T-helper 1 cell (primary cell): ENCODE data around the gene H3-3A.
"Not testable (repeated sequence)": the region's sequence is repeated elsewhere in the genome, so short reads cannot be mapped to it uniquely, and the experiment has no call there.

Source experiments
- DNase-seq, 5 donors: peaks; one replicate each; pipeline ENCODE4 v3.0.0-alpha.2; 2012 to 2020

Gene H3-3A

DNA sequence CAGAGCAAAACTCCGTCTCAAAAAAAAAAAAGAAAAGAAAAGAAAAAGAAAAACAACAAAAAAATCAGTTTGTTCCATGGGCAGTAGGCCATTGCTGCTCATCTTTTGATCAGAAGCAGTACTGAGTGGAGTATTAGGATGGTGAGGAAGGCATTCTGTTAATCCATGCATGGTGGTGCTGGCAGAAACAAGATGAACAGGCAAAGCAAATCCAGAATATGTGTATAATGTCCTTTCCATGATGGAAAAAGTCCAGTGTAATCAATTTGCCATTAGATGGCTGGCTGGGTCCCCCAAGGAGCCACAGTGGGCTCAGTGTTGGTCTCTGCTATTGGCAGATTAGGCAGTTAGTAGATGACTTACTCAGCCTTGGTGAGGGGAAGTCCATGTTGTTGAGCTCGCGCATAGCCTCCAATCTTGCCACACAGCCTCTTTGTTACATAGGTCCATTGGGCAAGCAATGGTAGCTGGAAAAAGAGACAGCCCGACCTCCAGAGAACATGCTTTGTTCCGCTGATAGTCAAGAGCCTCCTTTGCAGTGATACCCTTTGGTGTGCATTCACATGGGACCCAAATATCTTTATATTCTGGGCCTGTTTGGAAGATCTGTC lies 23.3 kb downstream of the H3-3A start:
- no peak for DNase-seq

DNA sequence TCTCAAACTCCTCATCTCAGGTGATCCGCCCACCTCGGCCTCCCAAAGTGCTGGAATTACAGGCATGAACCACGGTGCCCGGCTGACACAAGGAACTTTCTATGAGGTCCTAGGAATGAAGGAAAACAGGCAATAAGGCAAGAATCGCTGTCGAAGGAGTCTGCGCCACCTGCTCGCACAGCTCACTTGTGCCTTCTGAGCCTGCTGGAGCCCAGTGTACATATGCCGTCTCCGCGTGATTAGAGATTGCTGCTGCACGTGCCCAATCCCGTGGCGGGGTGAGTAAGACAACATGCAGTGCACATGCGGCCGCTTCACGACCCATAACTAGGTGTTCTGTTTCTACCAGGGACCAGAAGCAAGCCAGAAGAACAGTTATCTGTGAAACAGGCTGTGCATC lies 24.3 kb downstream of the H3-3A start:
- no peak for DNase-seq

DNA sequence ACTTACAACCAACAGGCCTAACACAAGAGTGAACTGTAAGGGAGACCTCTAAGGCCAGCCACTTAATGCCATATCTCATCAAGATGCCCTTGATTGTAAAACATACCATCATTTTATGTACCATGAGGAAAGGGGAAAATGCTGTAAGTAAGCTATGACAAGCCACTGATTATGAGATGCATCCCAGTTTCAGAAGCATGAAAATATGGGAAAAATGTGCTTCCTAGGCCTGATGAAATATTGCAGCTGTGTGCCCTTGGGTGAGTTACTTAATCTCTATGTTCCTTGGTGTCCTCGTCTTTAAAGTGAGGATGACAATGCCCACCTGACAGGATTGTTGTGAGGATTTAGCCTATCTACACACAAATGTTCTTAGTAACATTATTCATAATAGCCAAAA lies 28.9 kb downstream of the H3-3A start:
- no peak for DNase-seq

DNA sequence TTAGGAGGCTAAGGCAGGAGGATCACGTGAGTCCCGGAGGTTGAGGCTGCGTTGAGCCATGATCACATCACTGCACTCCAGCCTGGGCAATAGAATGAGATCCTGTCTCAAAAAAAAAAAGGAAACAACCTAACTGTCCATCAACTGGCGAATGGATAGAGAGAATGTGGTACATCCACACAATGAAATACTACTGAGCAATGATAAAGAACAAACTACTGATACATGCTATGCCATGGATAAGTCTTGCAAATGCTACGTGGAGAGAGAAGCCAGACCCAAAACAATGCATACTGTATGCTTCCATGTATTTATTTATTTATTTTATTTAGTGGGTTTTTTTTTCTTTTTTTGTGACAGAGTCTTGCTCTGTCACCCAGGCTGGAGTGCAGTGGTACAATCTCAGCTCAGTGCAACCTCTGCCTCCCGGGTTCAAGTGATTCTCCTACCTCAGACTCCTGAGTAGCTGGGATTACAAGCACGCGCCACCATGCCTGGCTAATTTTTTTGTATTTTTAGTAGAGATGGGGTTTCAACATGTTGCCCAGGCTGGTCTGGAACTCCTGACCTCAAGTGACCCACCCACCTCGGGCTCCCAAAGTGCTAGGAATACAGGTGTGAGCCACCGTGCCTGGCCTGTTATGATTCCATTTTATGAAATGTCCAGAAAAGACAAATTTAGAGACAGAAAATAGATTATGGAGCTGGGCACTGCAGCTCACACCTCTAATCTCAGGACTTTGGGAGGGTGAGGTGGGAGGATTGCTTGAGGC lies 29.7 kb downstream of the H3-3A start:
- not testable (repeated sequence) for DNase-seq

DNA sequence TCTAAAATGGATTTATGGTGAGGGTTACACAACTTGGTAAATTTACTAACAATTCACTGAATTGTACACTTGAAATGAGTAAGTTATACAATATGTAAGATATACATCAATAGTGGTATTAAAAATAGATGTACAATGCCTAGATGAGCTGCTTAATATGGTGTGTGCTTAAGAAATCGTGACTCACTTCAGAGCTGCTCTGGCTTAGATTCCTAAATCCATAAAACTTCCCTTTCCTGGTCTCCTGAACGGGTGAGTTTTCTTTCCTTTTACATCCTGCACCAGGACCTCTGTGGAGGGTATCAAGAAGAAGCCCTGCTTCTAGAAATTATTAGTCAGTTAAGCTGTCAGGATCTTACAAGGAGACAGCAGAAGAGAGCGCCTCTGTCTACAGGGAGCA lies 30.4 kb downstream of the H3-3A start:
- DNase-seq: no peak

DNA sequence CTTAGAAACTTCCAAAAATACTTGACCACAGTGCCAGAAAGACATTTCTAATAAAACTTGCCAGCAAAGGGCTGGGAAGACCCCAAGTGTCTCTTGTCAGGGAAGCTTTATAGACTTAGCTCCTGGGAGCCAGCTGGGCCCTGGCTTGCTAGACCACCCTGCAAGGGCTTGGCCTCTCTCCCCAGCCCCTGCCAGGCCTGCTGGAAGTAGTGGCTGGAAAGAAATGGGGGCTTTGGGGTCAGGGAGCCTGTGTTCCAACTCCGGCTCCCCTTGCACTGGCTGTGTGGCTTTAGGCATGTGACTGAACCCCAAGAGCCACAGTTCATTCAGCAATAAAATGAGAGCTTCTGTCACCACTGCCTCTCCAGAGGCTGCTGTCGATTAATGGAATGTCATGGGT lies 31.1 kb downstream of the H3-3A start:
- DNase-seq: no peak

DNA sequence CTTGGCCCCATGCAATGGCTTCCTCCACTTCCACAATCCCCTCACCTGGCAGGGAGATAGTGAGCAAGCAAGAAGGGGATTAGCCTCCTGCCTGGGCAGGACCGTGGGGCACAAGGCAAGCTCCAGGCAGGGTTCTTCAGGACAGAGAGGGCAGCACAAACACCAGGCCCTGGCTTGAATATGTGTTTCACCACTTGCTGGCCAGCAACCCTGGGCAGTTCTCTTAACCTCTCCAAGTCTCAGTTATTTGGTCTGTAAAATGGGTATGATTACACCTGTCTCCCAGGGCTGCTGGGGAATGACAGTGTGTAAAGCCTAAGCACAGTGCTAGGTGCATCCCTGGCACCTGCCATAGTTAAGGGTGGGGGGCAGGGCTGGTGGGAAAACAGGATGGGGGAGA lies 31.9 kb downstream of the H3-3A start:
- no peak for DNase-seq

DNA sequence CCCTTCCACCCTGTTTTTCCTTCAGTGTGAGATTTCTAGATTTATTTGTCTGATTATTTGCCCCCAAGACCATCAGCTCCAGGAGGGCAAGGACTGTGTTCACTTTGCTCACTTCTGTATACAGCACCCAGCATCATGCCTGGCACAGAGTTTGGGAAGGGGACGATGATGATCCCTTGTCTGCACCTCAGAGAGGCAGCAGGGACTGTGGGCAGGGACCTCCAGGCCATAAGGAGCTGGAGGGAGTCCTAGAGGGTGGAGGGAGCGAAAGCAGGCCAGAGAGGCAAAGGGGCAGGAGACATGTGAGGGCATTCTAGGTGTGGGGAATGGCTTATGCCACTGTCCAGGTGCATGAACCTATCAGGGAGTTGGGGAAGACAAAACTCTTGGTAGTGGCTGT lies 32.8 kb downstream of the H3-3A start:
- no peak for DNase-seq

DNA sequence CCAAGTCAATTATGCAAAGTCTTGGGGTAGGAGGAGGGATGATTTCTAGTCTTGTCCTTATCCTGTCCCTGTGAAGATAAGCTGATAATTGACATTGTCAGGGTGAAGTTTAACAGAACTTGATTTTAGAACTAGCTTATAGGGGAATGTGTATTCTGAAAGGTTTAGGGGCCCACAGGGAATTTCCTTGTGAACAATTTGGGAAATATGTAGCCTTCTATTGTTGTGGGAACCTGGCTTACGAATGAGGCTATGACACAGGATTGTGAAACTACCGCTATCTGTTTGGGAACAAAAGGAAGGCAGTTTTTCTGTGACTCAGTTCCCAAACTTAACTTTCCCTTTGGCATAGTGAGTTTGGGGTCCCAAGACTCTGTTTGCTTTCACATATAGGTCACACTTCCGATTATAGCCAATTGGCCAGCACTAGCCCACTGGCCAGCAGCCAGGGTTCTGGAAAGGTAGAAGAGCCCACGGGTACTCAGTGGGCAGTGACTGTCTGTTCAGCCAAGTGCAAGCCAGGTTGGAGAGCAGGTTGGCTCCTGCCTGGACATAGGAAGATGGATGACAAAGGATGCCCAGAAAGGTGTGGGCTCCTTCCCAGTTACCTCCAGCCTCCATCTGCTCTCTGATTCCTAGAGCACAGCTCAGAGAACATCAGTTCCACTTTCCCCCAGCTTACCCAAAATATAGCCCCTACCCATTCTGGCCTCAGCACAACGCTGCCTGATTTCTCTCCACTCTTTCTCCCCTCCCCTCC lies 35.5 kb downstream of the H3-3A start:
- no peak for DNase-seq

DNA sequence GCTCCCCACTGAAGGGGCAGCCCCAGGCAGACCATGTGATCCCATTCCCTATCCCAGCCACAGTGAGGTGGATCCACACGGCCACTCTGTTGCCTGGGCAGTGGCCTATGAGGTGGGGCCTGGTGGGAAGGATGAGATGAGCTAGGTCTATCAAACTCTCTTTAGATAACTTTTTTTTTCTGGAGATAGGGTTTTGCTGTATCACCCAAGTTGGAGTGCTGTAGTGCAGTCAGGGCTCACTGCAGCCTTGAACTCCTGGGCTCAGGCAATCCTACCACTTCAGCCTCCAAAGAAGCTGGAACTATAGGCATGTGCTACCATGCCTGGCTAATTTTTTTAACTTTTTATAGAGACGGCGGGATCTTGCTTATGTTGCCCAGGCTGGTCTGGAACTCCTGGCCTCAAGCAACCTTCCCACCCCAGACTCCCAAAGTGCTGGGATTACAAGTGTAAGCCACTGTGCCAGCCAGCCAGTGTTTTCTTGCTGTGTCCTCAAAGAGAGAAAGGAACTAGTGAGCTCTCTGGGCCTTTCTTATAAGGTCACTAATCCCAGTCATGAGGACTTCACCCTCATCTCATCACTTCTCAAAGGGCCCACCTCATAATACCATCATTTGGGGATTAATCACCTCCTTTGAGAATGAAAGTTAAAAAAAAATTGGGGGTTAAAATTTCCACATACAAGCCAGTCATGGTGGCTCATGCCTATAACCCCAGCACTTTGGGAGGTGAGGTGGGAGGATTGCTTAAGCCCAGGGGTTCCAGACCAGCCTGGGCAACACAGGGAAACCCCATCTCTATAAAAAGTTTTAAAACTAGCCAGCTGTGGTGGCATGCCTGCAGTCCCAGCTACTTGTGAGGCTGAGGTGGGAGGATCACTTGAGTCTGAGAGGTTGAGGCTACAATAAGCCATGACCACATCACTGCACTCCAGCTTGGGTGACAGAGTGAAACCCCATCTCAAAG lies 36.6 kb downstream of the H3-3A start:
- DNase-seq: no peak

DNA sequence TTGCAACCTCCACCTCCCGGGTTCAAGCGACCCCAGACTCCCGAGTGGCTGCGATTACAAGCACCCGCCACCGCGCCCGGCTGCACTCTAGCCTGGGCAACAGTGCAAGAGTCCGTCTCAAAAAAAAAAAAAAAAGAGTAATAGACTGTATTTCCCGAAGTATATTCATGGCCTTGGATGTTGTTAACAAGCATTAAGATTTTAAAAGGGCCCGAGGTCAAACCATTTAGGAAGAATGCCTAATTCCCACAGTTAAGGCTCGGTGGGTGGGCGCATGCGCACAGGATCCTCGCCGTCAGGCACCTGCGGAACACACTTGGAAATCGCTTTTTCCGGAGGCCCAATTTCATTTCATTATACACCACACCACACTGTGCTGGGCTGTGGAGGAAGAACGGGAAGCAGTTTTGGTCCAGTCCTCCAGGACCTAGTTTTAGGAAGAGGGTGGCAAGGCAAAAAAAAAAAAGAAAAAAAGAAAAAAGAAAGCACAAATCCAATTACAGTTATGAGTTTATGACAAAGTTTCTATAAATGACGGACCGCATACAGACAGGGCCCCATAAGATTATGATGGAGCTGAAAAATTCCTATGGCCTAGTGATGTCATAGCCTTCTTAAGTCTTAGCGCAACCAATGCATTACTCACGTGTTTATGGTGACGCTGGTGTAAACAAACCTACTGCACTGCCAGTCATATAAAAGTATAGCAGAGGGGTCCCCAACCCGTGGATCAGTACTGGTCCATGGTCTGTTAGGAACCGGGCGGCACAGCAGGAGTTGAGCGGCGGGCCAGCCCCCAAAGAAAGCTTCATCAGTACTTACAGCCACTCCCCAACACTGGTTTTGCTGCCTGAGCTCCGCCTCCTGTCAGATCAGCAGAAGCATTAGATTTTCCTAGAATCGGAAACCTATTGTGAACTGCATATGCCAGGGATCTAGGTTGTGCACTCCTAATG lies 38.2 kb downstream of the H3-3A start:
- peak in 3 of 5 donors; percentile 24 to 34 (median 25) for DNase-seq

DNA sequence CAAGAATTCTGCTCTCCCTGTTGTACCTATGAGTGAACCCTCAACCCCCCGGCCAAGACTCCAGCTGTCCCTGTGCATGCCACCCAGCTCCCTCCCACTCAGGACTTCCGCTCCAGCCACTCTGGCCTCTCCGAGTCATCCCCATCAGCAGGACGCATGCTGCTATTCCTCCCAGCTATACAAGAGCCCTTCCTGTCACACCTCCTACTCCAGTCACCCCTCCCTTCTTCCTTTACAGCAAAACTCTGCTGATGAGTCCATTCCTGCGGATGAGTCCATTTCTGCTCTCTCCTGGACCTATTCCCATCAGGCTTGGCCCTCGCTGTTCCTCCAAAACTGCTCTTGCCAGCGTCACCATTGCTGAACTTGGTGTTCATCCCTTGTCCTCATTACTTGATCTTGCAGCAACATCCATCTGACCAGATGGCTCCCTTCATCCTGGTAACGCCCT lies 42.2 kb downstream of the H3-3A start:
- no peak for DNase-seq

DNA sequence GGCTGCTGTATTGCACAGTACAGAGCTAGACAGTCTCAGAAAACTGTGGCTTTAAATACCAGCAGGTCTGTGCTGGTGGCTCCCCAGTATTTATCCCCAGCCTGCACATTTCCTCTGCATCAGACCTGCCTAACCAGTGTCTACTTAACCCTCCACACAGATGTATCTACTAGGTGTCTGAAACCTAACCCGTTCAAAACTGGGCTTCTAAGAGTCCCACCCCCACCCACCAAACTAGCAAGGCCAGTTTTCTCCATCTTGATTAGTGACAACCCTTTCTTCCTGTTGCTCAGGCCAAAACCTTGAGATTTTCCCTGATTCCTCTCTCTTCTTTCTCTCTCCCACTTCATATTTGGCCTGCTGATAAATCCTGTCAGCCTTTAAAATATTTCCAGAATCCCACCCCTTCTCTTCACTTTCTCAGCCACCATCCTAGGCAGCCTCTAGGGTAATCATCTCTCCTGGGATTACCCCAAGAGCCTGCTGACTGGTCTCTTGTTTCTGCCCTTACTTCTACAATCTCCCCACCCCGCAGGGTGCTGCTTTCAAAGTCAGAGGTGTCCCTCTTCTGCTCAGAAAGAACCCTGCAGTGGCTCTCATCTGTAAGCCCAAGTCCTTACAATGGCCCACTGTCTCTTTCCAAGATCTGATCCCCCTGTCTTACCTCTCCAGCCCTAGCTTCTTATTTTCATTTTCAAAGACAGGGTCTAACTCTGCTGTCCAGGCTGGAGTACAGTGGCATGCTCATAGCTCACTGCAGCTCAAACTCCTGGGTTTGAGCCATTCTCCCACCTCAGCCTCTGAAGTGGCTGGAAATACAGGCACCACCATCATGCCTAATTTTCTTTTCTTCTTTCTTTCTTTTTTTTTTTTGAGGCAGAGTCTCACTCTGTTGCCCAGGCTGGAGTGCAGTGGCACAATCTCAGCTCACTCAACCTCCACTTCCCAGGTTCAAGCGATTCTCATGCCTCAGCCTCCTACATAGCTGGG lies 45.2 kb downstream of the H3-3A start:
- DNase-seq: no peak

DNA sequence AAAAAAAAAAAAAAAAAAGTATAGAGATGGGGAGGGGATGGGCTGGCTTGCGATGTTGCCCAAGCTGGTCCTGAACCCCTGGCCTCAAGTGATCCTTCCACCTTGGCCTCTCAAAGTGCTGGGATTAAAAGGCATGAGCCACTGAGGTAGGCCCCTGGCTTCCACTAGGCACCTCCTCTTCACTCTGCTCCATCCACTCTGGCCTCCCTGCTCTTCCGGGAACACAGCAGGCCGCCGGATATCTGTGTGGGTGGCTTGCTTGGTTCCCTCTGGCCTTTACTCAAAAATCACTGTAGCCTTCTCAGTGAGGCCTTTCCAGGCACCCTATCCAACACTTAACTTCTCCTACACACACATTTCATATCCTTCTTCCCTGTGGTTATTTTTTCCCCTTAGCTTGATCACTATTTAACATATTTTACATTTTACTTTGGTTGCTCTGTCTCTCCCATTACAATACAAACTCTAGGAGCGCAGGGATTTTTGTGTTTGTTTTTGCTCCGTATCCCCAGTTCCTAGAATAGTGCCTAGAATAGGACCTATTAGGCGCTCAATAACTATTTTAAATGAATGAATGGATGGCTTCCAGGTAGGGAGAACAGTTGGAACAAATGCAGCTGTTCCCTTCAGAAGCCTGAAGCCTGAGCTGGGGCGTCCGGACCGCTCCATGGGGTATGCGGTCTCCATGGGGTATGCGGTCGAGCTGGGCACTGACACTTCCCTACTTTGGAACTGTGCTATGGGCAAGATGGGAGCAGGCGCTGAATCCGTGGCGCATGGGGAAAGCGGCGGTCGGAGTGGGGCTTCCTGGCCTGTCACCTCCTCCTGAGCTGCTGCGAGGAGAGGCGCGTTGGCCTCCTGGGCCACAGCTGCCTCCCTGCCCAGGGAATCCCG lies 46.7 kb downstream of the H3-3A start:
- no peak for DNase-seq

DNA sequence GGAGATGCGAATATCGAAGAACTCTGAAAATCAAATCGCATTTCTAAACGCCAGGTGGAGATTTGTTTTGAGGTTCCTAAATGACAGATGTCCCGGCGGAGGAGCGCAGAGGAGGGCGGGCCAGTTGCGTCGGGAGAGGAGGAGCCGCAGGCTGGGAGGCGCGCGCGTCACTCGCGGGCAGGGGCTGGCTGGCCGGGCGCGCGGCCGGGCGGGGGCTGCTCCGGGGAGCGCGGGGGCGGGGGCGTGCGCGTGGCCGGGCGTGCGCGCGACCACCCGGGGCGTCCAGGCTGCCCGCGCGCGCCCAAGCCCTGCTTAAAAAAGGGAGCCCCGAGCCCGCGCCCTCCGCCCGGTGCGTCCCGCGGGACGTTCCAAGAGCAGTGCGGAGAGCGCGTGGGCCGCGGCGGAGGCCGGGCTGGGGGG lies 47.3 kb downstream of the H3-3A start:
- peak; percentile 52 to 82 (median 65) for DNase-seq

DNA sequence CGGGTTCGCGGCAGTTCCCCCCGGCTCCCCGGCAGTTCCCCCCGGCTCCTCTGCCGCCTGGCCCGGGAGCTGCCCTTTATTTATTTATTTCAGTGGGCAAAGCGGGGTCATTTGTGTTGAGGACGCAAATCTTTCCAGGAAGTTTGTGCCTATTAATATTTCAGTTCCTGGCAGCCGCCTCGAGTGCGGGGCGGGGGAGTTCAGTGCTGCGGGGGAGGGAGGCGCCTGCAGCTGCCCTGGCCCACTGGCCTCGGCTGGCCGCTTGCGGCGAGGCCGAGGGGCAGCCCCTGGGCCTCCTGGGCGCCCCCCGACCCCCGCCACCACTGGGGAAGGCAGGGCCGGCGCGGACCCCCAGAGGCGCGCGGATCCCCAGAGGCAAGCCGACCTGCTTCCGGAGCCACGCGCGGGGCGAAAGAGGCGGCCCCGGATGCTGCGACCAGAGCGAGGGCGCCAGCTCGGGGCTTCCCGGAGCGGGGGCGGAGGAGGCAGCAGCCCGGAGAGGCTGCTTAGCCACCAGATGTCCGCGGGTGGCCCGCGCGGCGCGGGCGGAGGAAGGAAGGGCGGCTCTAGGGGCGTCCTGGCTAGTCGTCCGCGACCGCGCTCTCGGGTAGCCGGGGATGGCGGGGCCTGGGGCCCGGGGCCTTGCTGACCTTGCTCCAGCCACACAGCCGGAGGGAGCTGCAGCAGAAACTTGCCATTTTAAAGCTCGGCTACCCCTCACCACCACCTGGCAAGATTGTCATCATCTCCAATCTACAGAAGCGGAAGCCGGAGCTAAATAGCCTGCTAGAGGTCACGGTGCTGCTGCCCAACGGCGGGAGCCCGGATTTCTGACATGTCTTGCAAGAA lies 48.0 kb downstream of the H3-3A start:
- DNase-seq: peak; percentile 28 to 70 (median 37)

DNA sequence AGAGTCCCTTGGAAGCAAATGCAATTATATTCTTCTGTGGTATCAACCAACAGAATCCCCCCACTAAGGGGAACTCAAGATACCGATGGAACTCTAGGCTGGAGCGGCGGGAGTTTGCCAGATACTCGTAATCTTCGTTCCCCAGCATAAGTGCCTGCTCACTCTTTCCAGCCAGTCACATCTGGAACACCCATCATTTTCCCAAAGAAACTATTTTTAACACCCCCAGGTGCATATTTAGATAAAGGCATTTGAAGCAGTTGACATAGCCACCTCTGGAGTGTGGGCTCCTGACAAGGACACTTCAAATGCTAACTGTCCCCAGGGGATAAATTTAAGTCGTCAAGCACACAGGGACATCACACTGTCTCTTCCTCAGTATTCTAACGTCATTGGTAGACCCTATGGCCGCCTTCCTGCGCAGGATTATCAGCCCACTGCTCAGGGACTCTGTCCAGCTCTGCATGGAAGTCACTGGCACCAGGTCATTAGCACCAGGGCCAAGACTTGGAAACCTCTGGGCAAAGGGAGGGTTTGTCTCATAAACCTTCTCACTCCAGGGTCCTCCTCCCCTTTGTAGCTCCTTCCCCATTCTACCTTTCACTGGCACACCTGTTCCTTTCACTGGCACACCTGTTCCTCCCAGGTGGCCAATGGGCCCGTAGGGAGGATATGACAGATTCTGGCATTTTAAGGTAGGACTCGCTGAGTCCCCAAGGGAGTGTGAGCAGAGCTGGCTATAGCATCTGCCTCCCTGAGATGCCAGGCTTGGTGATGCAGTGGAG lies 48.8 kb downstream of the H3-3A start:
- DNase-seq: no peak
